HG02852 (cell line): ENCODE data around the gene SMIM8.
"Not testable (repeated sequence)": the region's sequence is repeated elsewhere in the genome, so short reads cannot be mapped to it uniquely, and the experiment has no call there.

Experiments used
- ATAC-seq: cut with Tn5 transposase; IDR thresholded peaks from one replicate; pipeline ENCODE4 v1.9.1; 2021; ENCODE audit warnings: mild to moderate bottlenecking, moderate library complexity; ENCODE audit not compliant: unreplicated experiment

The SMIM8 gene

GRCh38 chr6:87322304-87323212 is at the start of gene SMIM8:
TSS of gene SMIM8 (plus strand) at chr6:87322588. CDS start at chr6:87337032, 14,444 bp downstream.
- peak; percentile 99 for ATAC-seq

GRCh38 chr6:87274660-87275274 is 47.6 kb upstream of the SMIM8 start:
- ATAC-seq = no peak

GRCh38 chr6:87276624-87277023 is 45.8 kb upstream of the SMIM8 start:
- ATAC-seq = no peak

GRCh38 chr6:87277123-87277522 is 45.3 kb upstream of the SMIM8 start:
- ATAC-seq = no peak

GRCh38 chr6:87279196-87279595 is 43.2 kb upstream of the SMIM8 start:
- no peak for ATAC-seq

GRCh38 chr6:87281426-87281825 is 41.0 kb upstream of the SMIM8 start:
- no peak for ATAC-seq

- ATAC-seq = no peak
Measured at GRCh38 chr6:87282743-87283142, 39.6 kb upstream of the SMIM8 start.

GRCh38 chr6:87283461-87283860 is 38.9 kb upstream of the SMIM8 start:
- ATAC-seq = no peak

GRCh38 chr6:87287251-87287650 is 35.1 kb upstream of the SMIM8 start:
- no peak for ATAC-seq

GRCh38 chr6:87289571-87289970 is 32.8 kb upstream of the SMIM8 start:
- ATAC-seq = no peak

GRCh38 chr6:87291883-87292282 is 30.5 kb upstream of the SMIM8 start:
- no peak for ATAC-seq

GRCh38 chr6:87293526-87293925 is 28.9 kb upstream of the SMIM8 start:
- no peak for ATAC-seq

GRCh38 chr6:87297119-87297518 is 25.3 kb upstream of the SMIM8 start:
- ATAC-seq = no peak

- ATAC-seq = not testable (repeated sequence)
Measured at GRCh38 chr6:87301277-87301676, 21.1 kb upstream of the SMIM8 start.

- no peak for ATAC-seq
Measured at GRCh38 chr6:87308970-87309369, 13.4 kb upstream of the SMIM8 start.

GRCh38 chr6:87312860-87313259 is 9.5 kb upstream of the SMIM8 start:
- no peak for ATAC-seq

GRCh38 chr6:87315071-87315470 is 7.3 kb upstream of the SMIM8 start:
- ATAC-seq = no peak

GRCh38 chr6:87319271-87319987 is 3.0 kb upstream of the SMIM8 start:
- ATAC-seq = no peak

- not testable (repeated sequence) for ATAC-seq
Measured at GRCh38 chr6:87323880-87324279, 1.5 kb downstream of the SMIM8 start.

- no peak for ATAC-seq
Measured at GRCh38 chr6:87330961-87331360, 8.6 kb downstream of the SMIM8 start.

- no peak for ATAC-seq
Measured at GRCh38 chr6:87333033-87333432, 10.6 kb downstream of the SMIM8 start.
